A673 (cell line): ENCODE measurements around the gene OLFML1. TPM values are rescaled to one million over a fixed set of nuclear protein-coding genes. Genes with fewer than 3 reads are reported as not detected.

Experiments
- BruUV-seq: library from RNA; stranded (reverse); fragments of 400-500 nt; replicated peaks from 2 replicates; lab custom pipeline; 2021; lab: Mats Ljungman, UMichigan
- CTCF ChIA-PET: fragments of 300-600 bp; sonication (Branson Sonifier 250); formaldehyde crosslinking; loops from one replicate; lab custom pipeline; 2022; ENCODE audit warnings: antibody characterized with exemption; lab: Charles Lee
- POLR2A ChIA-PET: fragments of 300-600 bp; sonication (Branson Sonifier 250); formaldehyde crosslinking; loops from one replicate; lab custom pipeline; 2022; ENCODE audit warnings: antibody characterized with exemption; ENCODE audit not compliant: low non-redundant PET; lab: Charles Lee
- DNase-seq: peaks from one replicate; pipeline ENCODE4 v3.0.0-alpha.2; 2015; ENCODE audit warnings: low spot score
- H3K27ac ChIP-seq: fragments of 200-600 bp; sonication (generic); 2 replicates; pipeline ENCODE4 v1.5.1; 2016; ENCODE audit warnings: mixed run types, low read depth, mild to moderate bottlenecking, mixed read lengths, antibody characterized with exemption, low read length; ENCODE audit not compliant: poor library complexity, severe bottlenecking
- H3K27me3 ChIP-seq: fragments of 200-600 bp; sonication (generic); replicated peaks from 2 replicates; pipeline ENCODE4 v1.6.1; 2017; ENCODE audit warnings: mixed run types, low read depth, mild to moderate bottlenecking, mixed read lengths, antibody characterized with exemption, low read length; ENCODE audit not compliant: insufficient read depth, poor library complexity
- H3K36me3 ChIP-seq: fragments of 200-600 bp; sonication (generic); 2 replicates; pipeline ENCODE4 v1.6.1; 2016; ENCODE audit warnings: mixed run types, mild to moderate bottlenecking, mixed read lengths, antibody characterized with exemption, low read length; ENCODE audit not compliant: insufficient read depth, poor library complexity, severe bottlenecking
- H3K4me1 ChIP-seq: fragments of 200-600 bp; sonication (generic); 2 replicates; pipeline ENCODE4 v1.6.1; 2017; ENCODE audit warnings: mixed run types, mild to moderate bottlenecking, mixed read lengths, antibody characterized with exemption, low read length; ENCODE audit not compliant: insufficient read depth, poor library complexity, severe bottlenecking
- H3K4me3 ChIP-seq: fragments of 200-600 bp; sonication (generic); 2 replicates; pipeline ENCODE4 v1.5.1; 2016; ENCODE audit warnings: low read depth, mixed run types, mild to moderate bottlenecking, mixed read lengths, low read length; ENCODE audit not compliant: poor library complexity, severe bottlenecking
- H3K9me3 ChIP-seq: fragments of 200-600 bp; sonication (generic); 2 replicates; pipeline ENCODE4 v1.6.1; 2016; ENCODE audit warnings: mixed run types, low read depth, mild to moderate bottlenecking, mixed read lengths, antibody characterized with exemption, low read length; ENCODE audit not compliant: poor library complexity, severe bottlenecking
- EZH2 ChIP-seq: fragments of 200-600 bp; sonication (generic); IDR thresholded peaks from 2 replicates; pipeline ENCODE4 v1.6.1; 2017; ENCODE audit warnings: borderline replicate concordance, low read depth, mild to moderate bottlenecking, mixed read lengths, antibody characterized with exemption, low read length; ENCODE audit not compliant: poor library complexity, severe bottlenecking
- intact Hi-C: fragments of 100-400 bp; cut with micrococcal nuclease; formaldehyde crosslinking; loops from one replicate; pipeline ENCODE4 v1.10.0; 2022; ENCODE audit not compliant: unreplicated experiment
- total RNA-seq: library from RNA; stranded (reverse); gene quantifications from 2 replicates; pipeline ENCODE4 v1.2.3, GENCODE V29; 2021
- TF ChIP-seq, protein P1 (sequence below): fragments of 300-800, 200-600 bp; sonication (generic); conservative IDR thresholded peaks from 2 replicates; pipeline ENCODE4 v1.5.1; 2017; ENCODE audit warnings: low read depth, mild to moderate bottlenecking, antibody characterized with exemption, low read length, moderate library complexity, mixed read lengths

Gene OLFML1
- total RNA-seq, 1 experiment from 2014 or later = not detected

DNA sequence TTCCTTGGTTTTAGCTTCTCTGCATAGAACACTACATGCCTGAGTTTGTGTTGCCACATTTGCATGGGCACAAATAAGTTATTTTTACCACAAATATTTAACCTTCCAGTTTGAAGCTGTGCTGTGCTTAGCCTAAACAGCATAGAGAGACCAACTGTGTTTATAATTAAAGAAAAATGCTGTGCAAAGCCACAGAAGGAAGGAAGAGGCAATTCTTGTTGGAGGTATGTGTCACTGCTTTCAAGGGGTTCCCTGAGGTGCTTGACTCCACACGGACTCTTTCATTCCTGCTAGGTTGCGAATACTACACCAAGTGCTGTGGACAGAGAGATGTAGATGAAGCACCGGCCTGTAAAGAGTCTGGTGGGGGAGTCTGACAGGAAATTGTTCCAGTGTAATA is 47.6 kb upstream of the OLFML1 start:
- Histone ChIP-seq H3K27ac (no peak overlapping the region), H3K9me3 (no peaks in the 10 kb centered on the region), H3K4me3 (no peak overlapping the region), H3K27me3 (no peaks in the 10 kb centered on the region), H3K4me1 (no peaks in the 10 kb centered on the region), H3K36me3 (no peaks in the 10 kb centered on the region)
- intact Hi-C loops = no loop called here
- no peak for TF ChIP-seq EZH2
- TF ChIP-seq, protein P1, sequence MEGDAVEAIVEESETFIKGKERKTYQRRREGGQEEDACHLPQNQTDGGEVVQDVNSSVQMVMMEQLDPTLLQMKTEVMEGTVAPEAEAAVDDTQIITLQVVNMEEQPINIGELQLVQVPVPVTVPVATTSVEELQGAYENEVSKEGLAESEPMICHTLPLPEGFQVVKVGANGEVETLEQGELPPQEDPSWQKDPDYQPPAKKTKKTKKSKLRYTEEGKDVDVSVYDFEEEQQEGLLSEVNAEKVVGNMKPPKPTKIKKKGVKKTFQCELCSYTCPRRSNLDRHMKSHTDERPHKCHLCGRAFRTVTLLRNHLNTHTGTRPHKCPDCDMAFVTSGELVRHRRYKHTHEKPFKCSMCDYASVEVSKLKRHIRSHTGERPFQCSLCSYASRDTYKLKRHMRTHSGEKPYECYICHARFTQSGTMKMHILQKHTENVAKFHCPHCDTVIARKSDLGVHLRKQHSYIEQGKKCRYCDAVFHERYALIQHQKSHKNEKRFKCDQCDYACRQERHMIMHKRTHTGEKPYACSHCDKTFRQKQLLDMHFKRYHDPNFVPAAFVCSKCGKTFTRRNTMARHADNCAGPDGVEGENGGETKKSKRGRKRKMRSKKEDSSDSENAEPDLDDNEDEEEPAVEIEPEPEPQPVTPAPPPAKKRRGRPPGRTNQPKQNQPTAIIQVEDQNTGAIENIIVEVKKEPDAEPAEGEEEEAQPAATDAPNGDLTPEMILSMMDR = no peak
- ChIA-PET POLR2A (no interaction called here), CTCF (interaction anchor here (0.6 kb wide), 1 partner anchor 85 kb away, joined by 3 read pairs; no protein-coding TSS in a partner anchor)
- DNase-seq = no peak
- BruUV-seq = no TSS peak

DNA sequence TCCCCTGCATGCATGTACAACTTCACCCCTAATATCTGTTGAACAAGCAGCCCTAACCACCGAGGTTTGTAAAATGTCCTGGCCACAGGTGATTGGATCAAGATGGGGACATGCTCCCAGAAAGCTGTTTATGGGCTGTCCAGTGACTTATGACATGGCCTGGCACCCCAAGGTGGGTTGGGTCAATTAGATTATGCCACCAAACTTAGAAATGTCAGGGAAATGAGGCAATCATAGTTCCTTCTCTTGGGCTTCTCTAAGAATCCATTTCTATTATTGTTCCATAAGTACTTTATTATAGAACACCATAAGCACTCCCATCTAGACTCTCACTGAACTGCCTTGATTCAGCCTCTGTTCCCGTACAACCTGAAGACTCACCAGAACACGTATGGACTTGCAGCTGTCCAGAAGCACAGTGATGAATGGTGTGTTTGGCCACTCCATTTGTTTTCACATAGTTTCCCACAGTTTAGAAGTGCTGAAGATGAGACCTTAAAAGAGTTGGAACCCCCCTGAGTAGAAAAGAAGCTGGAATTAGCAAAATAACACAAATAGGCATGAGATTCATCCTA is 45.5 kb upstream of the OLFML1 start:
- no TSS peak for BruUV-seq
- TF ChIP-seq, protein P1 = no peak
- no peak for TF ChIP-seq EZH2
- Histone ChIP-seq H3K4me3 (no peak overlapping the region), H3K9me3 (no peaks in the 10 kb centered on the region), H3K27me3 (no peaks in the 10 kb centered on the region), H3K36me3 (no peaks in the 10 kb centered on the region), H3K4me1 (no peaks in the 10 kb centered on the region), H3K27ac (no peak overlapping the region)
- intact Hi-C loops = loop anchor here (5.0 kb wide), 2 partner anchors 88 to 293 kb away; no protein-coding TSS in a partner anchor
- ChIA-PET POLR2A (no interaction called here), CTCF (no interaction called here)
- no peak for DNase-seq

DNA sequence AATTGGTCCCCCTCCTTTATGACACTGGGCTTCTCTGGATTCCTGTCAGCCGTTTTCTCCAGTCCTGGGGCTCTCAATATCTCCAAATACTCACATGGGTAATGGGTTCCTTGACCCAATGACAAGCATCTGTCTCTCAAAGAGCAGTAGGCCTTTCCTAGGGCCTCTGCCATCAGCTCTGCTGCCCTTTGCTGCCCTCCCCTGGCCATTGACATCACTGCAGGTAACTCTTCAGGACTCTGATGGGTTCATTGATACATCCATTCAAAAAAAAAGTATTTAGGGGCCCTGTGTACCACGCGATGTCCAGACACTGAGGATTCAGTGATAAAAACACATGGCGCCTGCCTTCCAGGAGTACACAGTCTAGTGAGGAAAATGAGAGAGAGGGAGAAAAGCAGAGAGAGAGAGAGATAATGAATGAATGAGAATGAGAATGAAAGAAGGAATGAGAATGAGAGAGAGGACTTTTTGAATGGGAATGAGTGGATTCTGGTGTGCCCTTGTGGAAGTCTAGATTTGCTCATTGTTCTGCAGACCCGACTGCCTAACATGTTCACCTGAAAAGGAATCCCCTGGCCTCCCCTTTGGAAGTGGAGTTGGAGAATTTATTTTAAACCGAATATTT is 42.6 kb upstream of the OLFML1 start:
- Histone ChIP-seq H3K27ac (no peak overlapping the region), H3K9me3 (no peaks in the 10 kb centered on the region), H3K4me3 (no peak overlapping the region), H3K27me3 (no peaks in the 10 kb centered on the region), H3K36me3 (no peaks in the 10 kb centered on the region), H3K4me1 (no peaks in the 10 kb centered on the region)
- intact Hi-C loops = loop anchor here (1.0 to 5.0 kb wide), 3 partner anchors 90 to 344 kb away; no protein-coding TSS in a partner anchor
- CTCF ChIA-PET = interaction anchor here (0.5 to 0.8 kb wide), 4 partner anchors 13 to 638 kb away, joined by 3 to 6 read pairs (median 4); no protein-coding TSS in a partner anchor
- BruUV-seq = no TSS peak
- DNase-seq = peak; percentile 62
- POLR2A ChIA-PET = no interaction called here
- TF ChIP-seq, protein P1 = peak; percentile 78
- TF ChIP-seq EZH2 = no peak
